ENCODE measurements around the gene PDZD2.

PDZD2 gene

DNA sequence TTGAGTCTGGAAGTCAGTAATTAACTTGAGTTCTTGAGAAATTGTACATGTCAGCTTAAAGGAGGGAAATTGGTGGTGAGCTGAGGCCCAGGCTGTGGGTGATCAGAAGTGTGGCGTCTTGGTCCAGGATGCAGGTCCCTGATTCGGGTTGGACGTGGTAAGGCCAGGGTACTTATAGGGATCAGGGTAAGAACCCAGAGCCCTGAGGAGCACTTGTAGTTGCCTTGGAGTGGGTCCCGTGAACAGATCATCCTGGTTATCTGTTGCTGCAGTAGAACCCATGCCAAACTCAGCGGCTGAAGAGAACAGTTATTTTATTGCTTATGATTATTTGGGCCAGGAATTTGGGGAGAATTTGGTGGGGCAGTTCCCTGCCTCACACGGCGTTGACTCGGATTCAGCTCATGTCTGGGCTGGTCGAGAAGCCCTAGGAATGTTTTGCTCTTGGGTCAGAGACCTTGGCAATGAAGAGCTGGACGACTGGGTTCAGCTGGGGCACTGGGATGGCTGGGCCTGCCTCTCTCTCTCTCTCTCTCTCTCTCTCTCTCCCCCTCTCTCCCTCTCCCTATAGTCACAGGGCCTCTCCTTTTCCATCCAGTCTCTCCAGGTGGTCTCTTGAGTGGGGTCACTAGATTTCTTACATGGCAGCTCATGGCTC lies 73.1 kb downstream of the PDZD2 start:
- Histone ChIP-seq H3K4me3 (ENCODE audit: low read depth in 1 of 2, low read length in 1 of 2) (no peak overlapping the region), H3K9me3 (no peaks in the 10 kb centered on the region), H3K27me3 (no peaks in the 10 kb centered on the region), H3K27ac (no peak overlapping the region), H3K36me3 (no peaks in the 10 kb centered on the region), H3K4me1 (ENCODE audit: control insufficient read depth in 1 of 2, insufficient read depth in 1 of 2, low read depth in 1 of 2, low read length in 1 of 2) (no peaks in the 10 kb centered on the region)
- TF ChIP-seq, protein P1, sequence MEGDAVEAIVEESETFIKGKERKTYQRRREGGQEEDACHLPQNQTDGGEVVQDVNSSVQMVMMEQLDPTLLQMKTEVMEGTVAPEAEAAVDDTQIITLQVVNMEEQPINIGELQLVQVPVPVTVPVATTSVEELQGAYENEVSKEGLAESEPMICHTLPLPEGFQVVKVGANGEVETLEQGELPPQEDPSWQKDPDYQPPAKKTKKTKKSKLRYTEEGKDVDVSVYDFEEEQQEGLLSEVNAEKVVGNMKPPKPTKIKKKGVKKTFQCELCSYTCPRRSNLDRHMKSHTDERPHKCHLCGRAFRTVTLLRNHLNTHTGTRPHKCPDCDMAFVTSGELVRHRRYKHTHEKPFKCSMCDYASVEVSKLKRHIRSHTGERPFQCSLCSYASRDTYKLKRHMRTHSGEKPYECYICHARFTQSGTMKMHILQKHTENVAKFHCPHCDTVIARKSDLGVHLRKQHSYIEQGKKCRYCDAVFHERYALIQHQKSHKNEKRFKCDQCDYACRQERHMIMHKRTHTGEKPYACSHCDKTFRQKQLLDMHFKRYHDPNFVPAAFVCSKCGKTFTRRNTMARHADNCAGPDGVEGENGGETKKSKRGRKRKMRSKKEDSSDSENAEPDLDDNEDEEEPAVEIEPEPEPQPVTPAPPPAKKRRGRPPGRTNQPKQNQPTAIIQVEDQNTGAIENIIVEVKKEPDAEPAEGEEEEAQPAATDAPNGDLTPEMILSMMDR (IDR thresholded peaks at IDR 0.05): no peak

DNA sequence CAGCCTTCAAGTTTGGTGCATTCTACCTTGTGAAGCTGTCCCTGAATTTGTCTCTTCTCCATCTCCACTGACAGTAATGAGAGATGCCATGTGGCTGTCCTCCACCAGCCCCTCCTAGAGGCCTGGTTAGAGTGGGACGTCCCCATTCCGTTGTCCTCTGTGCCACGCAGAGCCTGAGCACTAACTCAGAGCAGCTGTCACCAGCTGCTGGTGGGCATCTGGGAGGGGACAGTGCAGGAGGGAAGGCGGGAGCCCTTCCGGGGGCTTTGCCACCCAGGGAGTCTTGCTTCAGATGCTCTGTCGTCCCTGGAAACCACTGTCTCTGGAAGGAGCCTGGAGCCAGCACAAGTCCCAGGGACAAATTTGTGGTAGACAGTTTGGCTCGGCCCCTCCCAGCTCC lies 78.6 kb downstream of the PDZD2 start:
- Histone ChIP-seq H3K36me3 (no peaks in the 10 kb centered on the region), H3K4me1 (ENCODE audit: control insufficient read depth in 1 of 2, insufficient read depth in 1 of 2, low read depth in 1 of 2, low read length in 1 of 2) (no peaks in the 10 kb centered on the region), H3K4me3 (ENCODE audit: low read depth in 1 of 2, low read length in 1 of 2) (no peak overlapping the region), H3K9me3 (no peaks in the 10 kb centered on the region), H3K27me3 (no peaks in the 10 kb centered on the region), H3K27ac (no peak overlapping the region)
- TF ChIP-seq, protein P1 (IDR thresholded peaks at IDR 0.05): no peak

DNA sequence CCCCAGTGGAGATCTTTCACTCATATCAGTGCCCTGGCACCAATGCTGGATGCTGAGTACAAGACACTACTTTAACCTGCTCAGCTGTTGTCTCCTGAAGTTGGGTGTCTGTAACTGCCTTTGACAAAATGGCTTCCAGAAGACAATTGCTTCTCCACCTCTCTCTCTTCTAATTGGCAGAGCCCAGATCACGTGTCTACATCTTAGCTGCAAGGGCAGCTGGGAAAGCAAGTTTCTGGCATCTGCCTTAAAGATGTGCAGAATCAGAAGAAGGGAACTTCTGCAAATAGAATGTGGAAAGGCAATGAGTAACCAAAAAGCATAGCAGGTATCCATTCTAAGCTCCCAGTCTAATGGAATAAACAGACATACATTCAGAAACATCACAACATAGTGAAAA lies 81.1 kb downstream of the PDZD2 start:
- no peaks in the 10 kb centered on the region for H3K4me1 ChIP-seq (ENCODE audit: control insufficient read depth in 1 of 2, insufficient read depth in 1 of 2, low read depth in 1 of 2, low read length in 1 of 2)
- TF ChIP-seq, protein P1 (IDR thresholded peaks at IDR 0.05): no peak
- H3K27me3 ChIP-seq: no peaks in the 10 kb centered on the region
- no peaks in the 10 kb centered on the region for H3K36me3 ChIP-seq
- H3K4me3 ChIP-seq (ENCODE audit: low read depth in 1 of 2, low read length in 1 of 2): no peak overlapping the region
- no peak overlapping the region for H3K27ac ChIP-seq
- H3K9me3 ChIP-seq: no peaks in the 10 kb centered on the region

DNA sequence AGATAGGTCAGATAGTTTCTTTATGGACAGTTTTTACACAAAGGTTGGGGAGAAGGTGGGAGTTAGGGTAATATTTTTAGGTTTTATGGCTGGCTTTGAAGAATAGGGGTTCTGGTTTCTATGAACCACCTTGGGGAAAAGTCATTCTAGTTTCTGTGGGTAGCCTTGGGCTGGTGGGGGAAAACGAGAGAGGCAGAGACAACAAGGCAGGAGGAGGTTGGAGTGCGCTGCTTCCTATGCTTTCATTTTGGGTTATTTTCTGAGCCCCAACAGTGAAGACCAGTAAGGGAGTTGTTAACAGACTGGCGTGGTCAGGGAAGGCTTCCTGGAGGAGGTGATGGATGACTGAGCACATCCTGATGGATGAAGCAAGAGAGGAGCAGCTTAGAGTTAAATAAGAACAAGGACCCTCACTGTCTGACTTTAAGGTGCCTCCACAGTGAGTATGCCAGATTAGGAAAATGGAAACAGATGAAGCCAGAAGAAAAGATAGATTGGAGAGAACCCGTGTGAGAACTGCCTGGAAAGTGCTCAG lies 81.9 kb downstream of the PDZD2 start:
- Histone ChIP-seq H3K4me3 (ENCODE audit: low read depth in 1 of 2, low read length in 1 of 2) (no peak overlapping the region), H3K9me3 (no peaks in the 10 kb centered on the region), H3K36me3 (no peaks in the 10 kb centered on the region), H3K27ac (no peak overlapping the region), H3K4me1 (ENCODE audit: control insufficient read depth in 1 of 2, insufficient read depth in 1 of 2, low read depth in 1 of 2, low read length in 1 of 2) (no peaks in the 10 kb centered on the region), H3K27me3 (no peaks in the 10 kb centered on the region)
- TF ChIP-seq, protein P1 (IDR thresholded peaks at IDR 0.05): no peak

DNA sequence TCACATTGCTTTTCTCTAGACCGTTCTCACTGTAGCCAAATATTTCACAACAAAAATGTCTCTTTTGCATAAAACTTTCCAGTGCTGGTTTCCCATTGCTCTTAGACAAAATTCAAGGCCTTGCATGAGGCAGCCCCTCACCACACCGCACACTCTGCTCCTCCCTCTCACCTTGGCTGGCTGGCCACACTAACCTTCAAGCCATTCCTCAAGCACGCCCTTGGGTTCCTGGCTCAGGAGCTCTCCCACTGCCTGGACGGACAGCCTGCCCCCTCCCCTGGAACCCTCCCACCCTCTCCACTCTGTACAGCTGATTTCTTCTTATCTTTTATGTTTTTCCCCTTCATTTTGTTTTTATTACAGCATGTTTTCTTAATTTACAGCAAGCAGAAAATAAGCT lies 83.2 kb downstream of the PDZD2 start:
- Histone ChIP-seq H3K9me3 (no peaks in the 10 kb centered on the region), H3K4me1 (ENCODE audit: control insufficient read depth in 1 of 2, insufficient read depth in 1 of 2, low read depth in 1 of 2, low read length in 1 of 2) (no peaks in the 10 kb centered on the region), H3K36me3 (no peaks in the 10 kb centered on the region), H3K27ac (no peak overlapping the region), H3K4me3 (ENCODE audit: low read depth in 1 of 2, low read length in 1 of 2) (no peak overlapping the region), H3K27me3 (no peaks in the 10 kb centered on the region)
- TF ChIP-seq, protein P1 (IDR thresholded peaks at IDR 0.05): no peak

All from neutrophil (primary cell).